ENCODE results near the gene SMYD3.

SMYD3 gene

GRCh38 chr1:246099570-246099969, 407.5 kb downstream of the SMYD3 start:
- FAIRE-seq (peak; percentile 6), DNase-seq (ENCODE audit: insufficient read length, low spot score) (no peak)
- TF ChIP-seq, protein P1, sequence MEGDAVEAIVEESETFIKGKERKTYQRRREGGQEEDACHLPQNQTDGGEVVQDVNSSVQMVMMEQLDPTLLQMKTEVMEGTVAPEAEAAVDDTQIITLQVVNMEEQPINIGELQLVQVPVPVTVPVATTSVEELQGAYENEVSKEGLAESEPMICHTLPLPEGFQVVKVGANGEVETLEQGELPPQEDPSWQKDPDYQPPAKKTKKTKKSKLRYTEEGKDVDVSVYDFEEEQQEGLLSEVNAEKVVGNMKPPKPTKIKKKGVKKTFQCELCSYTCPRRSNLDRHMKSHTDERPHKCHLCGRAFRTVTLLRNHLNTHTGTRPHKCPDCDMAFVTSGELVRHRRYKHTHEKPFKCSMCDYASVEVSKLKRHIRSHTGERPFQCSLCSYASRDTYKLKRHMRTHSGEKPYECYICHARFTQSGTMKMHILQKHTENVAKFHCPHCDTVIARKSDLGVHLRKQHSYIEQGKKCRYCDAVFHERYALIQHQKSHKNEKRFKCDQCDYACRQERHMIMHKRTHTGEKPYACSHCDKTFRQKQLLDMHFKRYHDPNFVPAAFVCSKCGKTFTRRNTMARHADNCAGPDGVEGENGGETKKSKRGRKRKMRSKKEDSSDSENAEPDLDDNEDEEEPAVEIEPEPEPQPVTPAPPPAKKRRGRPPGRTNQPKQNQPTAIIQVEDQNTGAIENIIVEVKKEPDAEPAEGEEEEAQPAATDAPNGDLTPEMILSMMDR (IDR thresholded peaks at IDR 0.05; ENCODE audit: insufficient read depth, missing control alignments) = no peak

DNA sequence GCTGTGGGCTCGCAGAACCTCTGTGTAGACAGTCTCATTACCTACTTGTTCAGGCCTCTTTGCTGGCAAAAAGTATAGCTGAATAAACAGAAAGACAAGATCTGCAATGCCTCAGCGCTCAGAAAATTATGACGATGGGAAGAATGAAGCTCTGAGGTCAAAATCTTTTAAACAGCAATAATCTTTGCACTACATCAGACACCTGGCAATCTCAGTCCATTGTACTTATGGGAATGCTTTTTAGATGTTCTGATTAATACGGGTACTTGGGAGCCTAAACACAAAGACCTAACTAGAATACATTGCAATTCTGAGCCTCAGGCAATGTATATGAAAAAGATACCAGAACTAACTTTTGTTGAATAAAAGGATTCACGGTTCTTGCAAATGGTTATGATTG, 410.7 kb downstream of the SMYD3 start:
- TF ChIP-seq, protein P1 (IDR thresholded peaks at IDR 0.05; ENCODE audit: insufficient read depth, missing control alignments) = no peak
- no peak for DNase-seq (ENCODE audit: insufficient read length, low spot score)
- FAIRE-seq = no peak

- no peak for DNase-seq (ENCODE audit: insufficient read length, low spot score)
- FAIRE-seq = no peak
Measured at GRCh38 chr1:246095443-246095842, 411.6 kb downstream of the SMYD3 start.

DNA sequence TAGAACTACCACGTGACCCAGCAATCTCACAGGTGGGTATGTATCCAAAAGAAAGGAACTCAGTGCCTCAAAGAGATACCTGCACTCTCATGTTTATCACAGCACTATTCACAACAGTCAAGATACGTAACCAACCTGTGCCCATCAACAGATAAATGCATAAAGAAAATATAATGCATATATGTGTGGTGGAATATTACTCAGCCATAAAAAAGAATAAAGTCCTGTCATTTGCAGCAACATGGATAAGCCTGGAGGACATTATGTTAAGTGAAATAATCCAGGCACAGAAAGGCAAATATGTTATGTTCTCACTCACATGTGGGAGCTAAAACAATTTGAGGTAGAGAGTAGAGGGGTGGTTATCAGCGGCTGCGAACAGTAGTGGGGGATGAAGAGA, 413.8 kb downstream of the SMYD3 start:
- TF ChIP-seq, protein P1 (IDR thresholded peaks at IDR 0.05; ENCODE audit: insufficient read depth, missing control alignments) = no peak
- FAIRE-seq (no peak), DNase-seq (ENCODE audit: insufficient read length, low spot score) (no peak)

More at GRCh38 chr1:246095443-246095842, 411.6 kb downstream of the SMYD3 start:
- TF ChIP-seq, protein P1 (IDR thresholded peaks at IDR 0.05; ENCODE audit: insufficient read depth, missing control alignments) = no peak

GRCh38 chr1:246092136-246092535, 414.9 kb downstream of the SMYD3 start:
- FAIRE-seq = no peak
- TF ChIP-seq, protein P1 (IDR thresholded peaks at IDR 0.05; ENCODE audit: insufficient read depth, missing control alignments) = no peak
- DNase-seq (ENCODE audit: insufficient read length, low spot score) = no peak

DNA sequence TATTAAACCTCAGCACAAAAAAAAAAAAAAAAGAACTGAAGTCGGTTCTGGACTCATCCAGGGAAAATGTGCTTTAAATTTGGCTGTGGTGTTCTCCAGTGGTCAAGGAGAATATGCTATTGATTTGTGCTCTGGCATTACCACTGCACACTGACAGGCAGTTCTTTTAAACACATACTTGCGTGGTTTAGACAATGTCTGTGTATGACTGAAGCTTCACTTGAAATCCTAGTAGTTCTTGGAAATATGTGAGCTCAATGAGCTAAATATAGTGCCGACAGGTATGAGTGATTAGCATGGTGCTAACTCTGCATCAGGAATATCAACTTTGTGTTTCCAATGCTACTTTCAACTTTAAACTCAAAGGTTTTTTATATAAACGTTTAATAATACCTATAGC, 415.6 kb downstream of the SMYD3 start:
- DNase-seq (ENCODE audit: insufficient read length, low spot score) (no peak), FAIRE-seq (peak; percentile 25)
- TF ChIP-seq, protein P1 (IDR thresholded peaks at IDR 0.05; ENCODE audit: insufficient read depth, missing control alignments) = no peak

GRCh38 chr1:246086191-246086590, 420.9 kb downstream of the SMYD3 start:
- TF ChIP-seq, protein P1 (IDR thresholded peaks at IDR 0.05; ENCODE audit: insufficient read depth, missing control alignments) = no peak
- DNase-seq (ENCODE audit: insufficient read length, low spot score) (no peak), FAIRE-seq (no peak)
